HPDE6-E6E7 (cell line): ENCODE data around the gene GEMIN7.

Experiments
- DNase-seq: peaks from one replicate; pipeline ENCODE4 v3.0.0; 2011; ENCODE audit warnings: missing footprints; ENCODE audit errors: extremely low spot score

GEMIN7 gene

DNA sequence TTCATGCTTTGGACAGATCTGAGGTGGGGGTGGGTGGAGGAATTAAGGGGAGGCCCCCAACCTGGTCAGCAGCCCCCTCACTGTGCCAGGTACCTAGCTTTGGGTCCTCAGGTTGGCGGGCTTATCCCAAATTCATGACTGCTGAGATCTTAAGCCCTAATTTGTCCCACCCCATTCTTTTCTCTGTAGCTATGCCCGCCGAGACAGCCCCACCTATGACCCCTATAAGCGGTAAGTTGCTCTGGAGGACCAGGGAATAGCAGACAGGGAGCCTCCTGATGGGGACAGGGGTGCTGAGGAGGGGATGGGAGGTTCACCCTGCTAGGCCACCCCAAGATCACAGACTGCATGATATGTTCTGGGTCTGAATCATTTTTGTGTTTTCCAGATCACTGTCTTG lies 17.1 kb upstream of the GEMIN7 start:
- no peak for DNase-seq

DNA sequence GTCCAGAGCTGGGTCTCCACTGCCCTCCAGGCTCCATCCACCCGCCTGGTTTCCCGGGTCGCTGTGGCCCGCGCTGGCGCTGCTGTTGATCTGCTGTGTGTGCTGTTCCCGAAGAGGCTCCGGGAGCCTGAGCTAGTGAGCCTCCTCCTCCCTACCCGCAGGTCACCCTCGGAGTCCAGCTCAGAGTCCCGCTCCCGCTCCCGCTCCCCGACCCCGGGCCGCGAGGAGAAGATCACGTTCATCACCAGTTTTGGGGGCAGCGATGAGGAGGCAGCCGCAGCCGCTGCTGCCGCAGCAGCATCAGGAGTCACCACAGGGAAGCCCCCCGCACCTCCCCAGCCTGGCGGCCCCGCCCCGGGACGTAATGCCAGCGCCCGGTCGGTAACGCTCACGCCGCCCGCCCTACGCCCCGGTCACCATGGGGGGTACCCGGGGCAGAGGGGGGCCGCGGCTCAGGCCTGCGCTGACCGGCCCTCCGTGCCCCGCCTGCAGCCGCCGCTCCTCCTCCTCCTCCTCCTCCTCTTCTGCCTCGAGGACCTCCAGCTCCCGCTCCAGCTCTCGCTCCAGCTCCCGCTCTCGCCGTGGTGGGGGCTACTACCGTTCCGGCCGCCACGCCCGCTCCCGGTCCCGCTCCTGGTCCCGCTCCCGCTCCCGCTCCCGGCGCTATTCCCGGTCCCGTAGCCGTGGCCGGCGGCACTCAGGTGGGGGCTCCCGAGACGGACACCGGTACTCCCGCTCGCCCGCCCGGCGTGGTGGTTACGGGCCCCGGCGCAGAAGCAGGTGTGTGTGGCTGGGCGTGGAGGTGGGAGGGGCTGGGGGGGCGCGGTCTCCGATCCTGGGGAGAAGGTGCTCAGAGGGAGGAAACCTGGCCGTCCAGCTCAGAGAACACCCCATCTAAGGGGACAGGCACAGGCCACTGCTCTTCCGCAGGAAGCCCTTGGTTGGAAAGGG lies 14.9 kb upstream of the GEMIN7 start:
- no peak for DNase-seq

DNA sequence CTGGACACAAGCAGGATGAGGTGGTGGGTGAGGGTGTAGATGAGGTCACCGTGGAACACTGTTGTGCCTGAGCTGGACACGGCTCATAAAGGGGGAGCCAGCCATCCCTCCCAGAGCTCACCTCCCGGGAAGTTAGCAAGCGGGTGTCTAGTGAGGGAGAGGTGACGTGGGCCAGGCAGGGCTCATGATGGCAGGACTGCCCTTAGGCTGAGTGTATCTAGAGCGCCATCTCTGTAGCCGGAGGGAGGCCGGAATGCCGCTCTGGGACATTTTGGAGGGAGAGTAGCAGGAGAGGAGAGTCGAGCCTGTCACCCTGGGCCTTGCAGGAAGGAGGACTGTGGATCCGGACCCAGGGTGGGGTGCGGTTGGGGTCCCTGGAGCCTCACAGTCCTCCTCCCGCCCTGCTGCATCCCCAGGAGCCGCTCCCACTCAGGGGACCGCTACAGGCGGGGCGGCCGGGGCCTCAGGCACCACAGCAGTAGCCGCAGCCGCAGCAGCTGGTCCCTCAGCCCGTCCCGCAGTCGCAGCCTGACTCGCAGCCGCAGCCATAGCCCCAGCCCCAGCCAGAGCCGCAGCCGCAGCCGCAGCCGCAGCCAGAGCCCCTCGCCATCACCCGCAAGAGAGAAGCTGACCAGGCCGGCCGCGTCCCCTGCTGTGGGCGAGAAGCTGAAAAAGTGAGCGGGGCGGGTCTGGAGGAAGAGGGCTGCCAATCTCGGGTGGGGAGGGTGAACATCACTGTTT lies 12.0 kb upstream of the GEMIN7 start:
- DNase-seq: no peak

DNA sequence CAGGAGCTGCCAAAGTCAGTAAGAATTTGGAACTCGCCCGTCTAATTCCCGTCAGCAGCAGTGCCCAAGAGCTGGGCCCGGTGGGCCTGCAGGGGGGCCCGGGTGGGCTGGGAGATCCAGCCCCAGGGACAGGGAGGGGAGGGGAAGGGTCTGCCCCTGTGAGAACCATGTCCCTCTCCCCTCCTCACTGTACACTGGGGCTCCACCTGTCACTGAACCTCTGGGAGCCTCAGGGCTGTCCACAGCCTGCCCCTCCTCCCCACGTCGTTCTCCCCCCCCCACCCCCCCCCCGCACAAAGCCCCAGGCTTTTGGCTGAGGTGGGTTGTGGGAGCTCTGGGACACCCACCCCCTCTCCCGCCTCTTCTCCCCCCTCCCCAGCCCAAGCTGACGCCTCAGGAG lies 11.0 kb upstream of the GEMIN7 start:
- no peak for DNase-seq

DNA sequence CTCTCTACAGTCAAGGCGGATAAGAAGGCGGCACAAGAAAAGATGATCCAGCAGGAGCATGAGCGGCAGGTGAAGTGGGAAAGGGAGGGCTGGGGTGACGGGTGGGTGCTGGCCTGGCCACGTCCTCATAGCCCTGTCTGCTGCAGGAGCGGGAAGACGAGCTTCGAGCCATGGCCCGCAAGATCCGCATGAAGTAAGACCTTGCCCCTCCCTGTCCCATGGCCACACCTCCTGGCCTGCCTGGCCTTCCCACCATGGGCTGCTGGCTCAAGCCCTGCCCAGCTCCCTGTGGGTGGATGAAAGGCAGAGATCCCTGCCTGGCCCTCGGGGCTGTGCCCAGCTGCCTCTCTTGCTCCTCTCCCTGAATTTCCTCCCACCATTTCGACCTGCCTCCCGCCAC lies 10.0 kb upstream of the GEMIN7 start:
- no peak for DNase-seq

DNA sequence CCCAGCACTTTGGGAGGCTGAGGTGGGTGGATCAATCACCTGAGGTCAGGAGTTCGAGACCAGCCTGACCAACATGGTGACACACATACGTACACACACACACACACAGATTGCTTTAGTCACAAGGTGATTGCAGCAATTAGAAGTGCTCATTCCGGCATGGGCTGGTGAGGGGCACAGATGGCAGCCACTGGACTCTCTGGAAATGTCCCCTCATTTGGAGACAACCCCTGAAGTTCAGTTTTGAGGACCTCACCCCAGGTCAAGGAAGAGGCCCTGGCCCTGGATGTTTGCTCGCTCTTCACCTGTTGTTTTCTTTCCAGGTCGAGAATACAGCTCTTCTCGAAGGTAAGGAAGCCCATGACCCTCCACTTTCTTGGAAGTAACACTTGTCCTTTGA lies 8.8 kb upstream of the GEMIN7 start:
- DNase-seq: no peak

DNA sequence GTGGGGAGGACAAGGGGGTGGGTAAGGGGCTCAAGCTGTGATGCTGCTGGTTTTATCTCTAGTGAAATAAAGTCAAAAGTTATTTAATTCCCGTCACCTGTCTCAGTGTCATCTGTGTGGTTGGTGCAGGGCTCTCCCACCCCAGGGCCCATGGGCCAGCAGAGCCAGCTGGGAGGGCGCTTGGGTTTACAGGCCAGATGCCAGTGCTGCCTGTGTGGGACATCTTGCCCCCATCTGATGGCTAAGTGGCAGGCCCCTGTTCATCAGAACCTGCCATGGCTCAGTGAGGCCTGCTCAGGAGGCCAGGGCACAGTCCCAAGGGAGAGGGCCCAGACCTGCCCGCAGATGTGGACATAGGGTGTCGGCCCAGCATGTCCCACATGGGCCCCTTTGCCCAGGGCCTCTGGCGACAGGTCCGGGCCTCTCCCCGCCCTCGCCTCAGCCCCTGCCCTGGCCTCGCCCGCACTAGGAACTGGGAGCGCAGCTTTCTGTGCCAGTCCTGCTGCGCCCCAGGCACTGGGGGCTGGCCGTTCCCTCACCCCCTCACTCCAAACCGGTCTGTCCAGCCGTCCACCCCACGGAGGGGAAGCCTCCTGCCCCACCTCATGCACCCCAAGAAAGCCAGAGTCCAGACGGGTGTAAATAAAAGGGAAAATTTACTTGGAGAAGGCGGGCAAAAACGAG lies 8.1 kb upstream of the GEMIN7 start:
- no peak for DNase-seq

DNA sequence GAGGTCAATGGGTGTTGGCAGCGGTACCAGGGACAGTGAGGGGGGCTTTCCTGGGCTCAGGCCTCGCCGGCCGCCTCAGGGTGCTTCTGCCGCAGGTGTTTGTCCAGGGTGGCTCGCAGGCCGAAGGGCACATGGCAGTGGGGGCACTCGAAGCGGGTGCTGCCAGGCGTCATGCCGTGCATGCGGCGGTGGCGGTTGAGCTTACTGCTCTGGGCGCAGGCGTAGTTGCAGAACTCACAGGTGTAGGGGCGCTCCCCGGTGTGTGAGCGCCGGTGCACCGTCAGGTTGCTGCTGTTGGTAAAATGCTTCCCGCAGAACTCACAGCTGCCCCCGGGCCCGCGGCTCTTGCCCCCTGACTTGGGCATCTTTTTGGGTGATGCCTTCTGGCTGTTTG lies 7.5 kb upstream of the GEMIN7 start:
- DNase-seq: no peak

DNA sequence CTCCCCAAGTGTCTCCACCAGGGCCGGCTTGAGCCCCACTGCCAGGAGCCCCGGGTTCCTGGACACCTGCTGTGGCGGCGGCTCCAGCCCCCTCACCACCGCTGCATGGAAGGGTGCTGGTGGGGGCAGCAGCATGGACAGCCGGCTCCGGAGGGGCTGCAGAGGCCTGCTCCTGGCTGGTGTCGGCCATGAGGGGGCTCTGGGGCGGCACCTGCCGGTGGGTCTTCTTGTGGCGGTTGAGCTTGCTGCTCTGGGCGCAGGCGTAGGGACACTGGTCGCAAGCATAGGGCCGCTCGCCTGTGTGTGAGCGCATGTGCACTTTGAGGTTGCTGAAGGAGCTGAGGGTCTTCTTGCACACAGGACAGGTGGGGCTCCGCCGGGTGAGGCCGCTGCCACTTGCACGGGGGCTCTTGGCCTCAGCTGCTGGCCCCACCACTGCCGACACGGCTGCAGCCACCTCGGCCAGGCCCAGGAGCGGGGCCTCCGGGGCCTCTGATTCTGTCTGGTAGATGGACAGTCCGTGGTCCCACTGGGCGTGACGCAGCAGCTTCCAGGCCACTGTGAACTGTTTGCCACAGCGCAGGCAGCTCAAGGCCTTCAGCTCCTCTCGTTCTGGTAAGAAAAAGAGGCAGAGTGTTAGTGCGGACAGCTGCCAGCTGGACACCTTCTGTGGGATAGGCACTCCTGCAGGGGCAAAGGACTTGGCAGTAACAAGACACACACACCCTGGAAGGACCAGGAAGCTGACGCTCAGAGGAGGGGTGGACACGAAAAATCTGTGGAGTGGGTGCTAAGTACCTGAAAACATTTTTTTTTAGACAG lies 6.9 kb upstream of the GEMIN7 start:
- DNase-seq: no peak

DNA sequence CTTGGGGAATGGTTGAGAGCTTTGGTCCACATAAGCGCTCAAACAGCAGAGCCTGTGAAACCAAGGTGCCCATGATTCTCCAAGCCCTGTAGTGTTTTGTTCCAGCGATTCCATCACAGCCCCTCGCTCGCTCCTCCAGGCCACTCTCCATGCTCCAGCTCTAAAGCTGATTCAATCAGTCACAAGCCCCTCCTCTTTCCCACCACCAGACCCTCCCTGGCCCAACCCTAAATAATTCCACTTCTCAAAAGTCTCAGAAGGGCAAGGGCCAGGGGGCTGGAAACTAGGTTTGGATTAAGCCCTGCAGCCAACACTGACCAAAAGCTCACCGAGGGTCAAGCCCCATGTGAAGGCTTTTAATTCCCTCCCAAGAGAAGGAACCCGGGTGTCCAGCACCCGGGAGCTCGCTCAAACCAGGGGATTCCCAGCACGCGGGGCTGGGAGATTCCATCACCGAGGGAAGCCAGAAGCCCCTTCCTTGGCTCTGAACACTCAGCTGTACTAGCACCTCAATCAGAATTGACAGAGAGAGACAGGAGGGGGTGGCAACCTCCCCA lies 4.2 kb upstream of the GEMIN7 start:
- DNase-seq: no peak

DNA sequence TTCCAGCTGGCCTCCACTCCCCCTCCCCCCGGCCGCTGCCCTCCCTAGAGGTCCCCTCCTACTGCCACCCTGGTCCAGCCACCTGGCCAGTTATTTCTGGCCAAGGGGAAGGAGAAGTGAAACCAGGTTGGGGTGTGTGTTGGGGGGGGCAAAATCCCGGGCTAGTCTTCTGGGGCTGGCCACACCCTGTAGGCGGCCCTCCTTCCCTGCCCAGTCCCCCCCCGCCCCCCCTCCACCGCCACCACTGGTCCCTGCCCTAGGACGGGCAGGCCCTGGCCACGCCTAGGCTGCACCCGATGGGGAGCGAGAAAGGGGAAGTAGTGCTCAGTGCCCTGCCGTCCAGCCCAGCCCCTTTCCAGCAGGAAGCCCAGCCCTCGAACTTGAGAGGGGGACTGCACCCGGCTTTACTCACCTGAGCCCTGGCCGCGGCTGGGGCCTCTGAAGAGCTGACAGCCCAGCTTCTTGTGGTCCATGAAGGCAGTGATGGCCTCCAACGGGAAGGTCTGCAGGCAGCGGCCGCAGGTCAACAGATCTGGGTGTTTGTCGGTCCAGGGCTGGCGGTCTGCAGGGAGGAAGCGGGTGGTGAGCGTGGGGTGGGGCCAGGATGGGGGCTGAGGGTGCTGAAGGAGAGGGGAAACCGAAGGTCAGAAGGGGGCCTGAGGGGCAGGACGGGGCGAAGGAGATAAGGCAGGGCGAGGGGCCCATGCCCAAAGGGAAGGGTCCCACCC lies 3.6 kb upstream of the GEMIN7 start:
- DNase-seq: peak; percentile 94

DNA sequence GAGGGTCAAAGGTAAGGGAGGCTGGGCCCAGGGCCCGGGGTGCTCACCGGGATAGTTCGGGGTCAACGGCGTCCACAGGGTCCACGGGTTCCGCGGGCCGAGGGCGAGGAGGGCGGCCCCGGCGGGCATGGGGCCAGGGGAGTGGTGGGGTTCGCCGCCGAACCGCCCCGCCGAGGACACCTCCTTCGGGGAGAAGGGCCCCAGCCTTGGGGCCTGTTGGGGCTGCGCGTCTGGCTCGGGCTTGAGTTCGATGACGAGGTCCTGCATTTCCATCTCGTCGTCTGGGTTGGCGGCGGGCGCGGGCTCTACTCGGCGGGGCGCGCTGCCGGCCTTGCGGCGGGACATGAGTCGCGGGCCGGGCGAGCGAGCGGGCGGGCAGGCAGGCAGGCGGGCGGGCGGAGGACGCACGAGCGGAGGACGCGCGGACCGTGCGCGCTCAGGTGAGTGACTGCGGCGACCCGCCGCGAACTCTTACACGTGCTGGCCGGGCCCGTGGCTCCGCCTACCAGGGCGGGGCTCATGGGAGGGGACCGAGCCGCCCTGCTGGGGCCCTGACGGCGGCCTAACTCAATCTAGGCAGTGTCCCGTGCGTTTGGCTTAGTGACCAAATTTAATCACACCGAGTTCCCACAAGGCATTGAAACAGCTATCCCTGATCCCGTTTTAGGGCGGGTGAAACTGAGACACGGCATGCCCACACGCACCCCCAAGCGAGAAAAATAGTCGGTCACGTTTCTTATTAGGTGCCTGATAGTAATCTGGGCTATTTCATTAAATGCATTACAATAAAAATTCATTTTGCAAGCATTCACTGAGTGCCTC lies 2.8 kb upstream of the GEMIN7 start, which contains the start of gene ZNF296:
Gene ZNF296 (minus strand): TSS at position 450 of the 822 bp plus-strand sequence. CDS start 105 bp downstream, at position 345.
- peak; percentile 85 for DNase-seq

DNA sequence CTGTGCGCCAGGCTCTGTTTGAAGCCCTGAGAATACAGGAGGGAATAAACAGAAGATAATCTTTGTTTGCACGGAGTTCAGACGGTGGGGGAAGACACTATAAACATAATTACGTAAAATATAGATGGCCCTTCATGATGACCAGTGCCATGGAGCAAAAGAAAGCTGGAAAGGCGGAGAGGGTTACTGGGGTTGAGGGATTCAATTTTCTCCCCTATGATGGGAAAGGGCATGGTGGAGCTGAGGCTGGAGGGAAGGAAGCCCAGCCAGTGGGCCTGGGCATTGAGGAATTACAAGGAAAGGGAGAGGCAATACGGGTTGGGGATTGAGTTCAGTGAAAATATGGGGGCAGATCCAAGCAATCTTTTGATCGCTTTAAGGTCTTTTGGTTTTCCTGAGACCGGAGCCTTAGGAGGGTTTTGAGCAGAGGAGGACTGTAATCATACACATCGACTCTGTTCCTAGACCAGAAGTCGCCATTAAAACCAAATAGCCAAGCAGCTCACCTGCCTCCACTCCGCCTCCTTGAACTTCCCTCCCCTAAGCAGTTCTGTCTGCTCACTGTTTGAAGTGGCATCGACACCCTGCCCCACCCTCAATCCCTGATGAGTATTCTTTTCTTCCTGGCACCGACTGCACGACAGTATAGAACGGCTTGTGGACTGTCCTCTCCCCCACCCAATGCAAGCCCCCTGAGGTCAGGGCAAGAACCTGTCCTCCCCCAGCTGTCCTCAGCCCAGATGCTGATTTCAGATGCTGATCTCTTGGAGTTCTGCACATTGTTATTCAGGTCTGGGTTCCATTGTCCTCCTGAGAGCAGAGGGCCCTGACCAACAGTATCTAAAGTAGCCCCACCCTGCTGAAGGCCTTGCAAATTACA lies 2.0 kb upstream of the GEMIN7 start:
- DNase-seq: no peak

DNA sequence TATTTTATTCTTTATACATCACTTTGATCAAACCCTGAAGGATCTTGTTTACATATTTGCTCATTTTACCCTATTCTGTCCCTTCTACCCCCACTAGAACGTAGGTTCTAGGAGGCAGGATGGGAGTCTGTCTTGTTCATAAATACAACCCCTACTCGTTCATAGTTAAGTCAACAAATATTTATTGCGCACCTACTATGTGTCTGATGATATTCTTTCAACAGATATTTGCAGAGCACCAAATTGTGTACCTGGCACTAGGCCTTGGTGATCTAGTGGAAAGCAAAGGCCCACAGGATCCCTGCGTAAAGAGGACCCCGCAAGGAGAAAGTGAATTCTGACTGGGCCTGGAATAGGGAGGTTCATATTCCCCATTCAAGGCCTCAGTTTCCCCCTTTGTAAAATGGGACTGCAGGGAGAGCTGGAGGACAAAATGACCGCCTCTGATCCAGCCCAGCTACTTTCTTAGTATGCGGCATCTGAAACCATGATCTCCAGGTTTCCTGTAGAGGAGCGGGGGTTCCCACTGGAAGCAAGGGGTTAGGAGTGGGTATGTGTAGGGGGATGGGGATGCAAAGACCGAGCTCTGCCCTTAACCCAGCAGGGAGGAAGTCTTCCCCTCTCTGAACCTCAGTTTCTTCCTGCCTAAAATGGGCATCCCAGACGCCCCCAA lies 534 bp upstream of the GEMIN7 start:
- DNase-seq: no peak

DNA sequence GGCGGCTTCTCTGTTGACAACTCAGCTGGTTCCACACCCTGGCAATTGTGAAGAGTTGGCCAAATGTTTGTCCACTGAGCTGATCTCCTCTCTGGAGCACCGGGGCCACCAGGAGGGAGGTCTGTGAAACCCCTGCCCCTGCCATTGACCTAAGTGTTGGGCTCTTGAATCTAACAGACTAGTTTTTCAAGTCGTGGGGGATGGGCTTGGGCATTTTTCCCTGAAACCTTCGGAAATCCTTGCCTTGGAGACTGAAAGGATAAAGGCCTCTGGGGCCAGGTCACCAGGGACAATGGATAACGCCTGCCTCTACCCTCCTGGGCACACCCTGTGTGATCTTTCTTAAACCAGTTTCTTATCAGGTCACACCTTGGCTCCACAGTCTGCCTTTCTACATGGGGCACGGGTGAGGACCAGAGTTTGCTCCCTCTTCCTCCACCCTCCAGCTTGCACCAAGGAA lies 881 bp downstream of the GEMIN7 start:
- DNase-seq: no peak

DNA sequence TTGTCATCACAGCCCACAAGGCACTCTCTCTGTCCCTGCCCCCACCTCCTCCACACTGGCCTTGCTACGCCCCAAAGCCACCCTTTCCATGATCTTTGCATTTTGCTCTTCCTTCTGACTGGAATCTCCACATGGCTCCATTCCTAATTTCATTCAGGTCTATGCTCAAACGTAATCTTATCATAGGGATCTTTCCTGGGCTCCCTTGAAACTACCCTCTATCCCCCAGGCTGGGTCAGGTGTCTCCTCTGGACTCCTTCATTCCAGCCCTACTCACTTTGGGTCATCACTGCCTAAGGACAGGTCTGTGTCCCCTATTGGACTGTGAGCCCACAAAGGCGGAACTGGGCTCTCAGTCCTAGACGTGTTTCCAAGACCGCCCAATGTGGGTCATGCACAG lies 3.1 kb downstream of the GEMIN7 start:
- no peak for DNase-seq

DNA sequence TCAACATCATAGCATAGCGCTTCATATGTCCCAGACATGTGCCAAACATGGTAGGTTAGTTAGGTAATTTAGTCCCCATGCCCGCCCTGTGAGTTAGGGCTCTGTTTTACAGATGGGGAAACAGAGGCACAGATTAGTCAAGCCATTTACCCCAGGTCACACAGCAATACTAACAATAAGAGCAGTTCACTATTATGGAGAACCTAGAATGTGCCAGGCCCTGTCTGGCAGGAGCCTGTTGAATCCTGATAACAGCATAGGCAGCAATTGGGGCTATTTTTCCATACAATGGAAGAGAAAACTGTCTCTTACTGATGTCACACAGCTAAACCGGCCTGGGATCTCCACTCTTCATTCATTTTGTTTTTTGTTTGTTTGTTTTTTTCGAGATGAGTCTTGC lies 7.4 kb downstream of the GEMIN7 start:
- no peak for DNase-seq

DNA sequence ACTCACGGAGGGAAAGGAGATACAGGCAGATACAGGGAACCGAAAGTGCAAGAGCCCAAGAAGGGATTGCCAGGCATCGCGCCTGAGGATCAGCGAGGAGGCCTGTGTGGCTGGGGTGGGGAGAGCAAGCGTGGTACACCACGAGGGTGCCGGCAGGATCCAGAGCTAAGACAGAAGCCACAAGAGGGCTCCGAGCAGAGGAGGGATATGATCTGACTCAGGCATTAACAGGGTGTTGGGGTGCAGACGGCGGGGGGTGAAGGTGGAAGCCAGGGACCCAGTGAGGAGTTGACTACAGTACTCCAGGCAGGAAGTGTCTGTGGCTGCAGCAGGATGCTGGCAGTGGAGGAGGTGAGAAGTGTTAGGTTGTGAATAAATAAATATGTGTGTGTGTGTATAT lies 8.5 kb downstream of the GEMIN7 start:
- DNase-seq: no peak
